K562 treated with DMSO at 1 percent for 48 hours (cell line): ENCODE results near the gene PABPN1L. TPM values are rescaled to one million over a fixed set of nuclear protein-coding genes. Genes with fewer than 3 reads are reported as not detected.

Experiments used
- total RNA-seq: library from RNA; unstranded; fragments of 300-600 nt; gene quantifications from 2 replicates; pipeline ENCODE4 v1.2.3, GENCODE V29; 2022; ENCODE audit warnings: low replicate concordance; ENCODE audit errors: extremely low read depth

The PABPN1L gene, protein sequence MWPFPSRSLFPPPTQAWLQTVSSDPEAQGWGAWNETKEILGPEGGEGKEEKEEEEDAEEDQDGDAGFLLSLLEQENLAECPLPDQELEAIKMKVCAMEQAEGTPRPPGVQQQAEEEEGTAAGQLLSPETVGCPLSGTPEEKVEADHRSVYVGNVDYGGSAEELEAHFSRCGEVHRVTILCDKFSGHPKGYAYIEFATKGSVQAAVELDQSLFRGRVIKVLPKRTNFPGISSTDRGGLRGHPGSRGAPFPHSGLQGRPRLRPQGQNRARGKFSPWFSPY
- total RNA-seq = not detected in 2 replicates

DNA sequence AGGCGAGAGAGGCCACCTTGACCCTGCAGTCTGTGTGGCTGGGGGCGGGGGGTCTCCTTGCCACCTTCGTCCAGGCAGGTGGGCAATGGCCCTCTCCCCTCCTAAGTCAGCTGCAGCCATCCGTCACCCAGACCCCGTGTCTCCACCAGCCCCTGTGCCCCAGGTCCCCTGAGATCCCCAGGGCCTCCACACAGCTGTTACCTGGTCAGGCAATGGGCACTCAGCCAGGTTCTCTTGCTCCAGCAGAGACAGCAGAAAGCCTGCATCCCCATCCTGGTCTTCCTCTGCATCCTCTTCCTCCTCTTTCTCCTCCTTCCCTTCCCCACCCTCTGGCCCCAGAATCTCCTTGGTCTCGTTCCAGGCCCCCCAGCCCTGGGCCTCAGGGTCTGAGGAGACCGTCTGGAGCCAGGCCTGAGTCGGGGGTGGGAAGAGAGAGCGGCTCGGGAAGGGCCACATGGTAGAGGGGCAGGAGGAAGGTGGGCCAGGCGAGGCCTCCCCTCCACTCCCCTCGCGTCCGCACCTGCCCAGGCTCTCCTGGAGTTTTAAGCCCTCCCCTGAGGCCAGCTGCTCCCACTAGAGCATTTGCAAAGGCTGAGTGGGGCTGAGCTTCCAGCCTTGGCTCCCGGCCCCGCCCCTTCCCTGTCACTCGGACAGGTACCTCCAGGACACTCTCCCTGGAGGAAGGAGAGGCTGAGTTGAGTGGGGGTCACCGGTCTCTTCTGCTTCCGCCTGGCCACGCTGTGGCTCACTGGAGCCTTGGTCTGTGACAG, at the start of gene PABPN1L:
TSS of gene PABPN1L (minus strand) at position 510 of the 770 bp plus-strand sequence. CDS start at position 456, 54 bp downstream.

DNA sequence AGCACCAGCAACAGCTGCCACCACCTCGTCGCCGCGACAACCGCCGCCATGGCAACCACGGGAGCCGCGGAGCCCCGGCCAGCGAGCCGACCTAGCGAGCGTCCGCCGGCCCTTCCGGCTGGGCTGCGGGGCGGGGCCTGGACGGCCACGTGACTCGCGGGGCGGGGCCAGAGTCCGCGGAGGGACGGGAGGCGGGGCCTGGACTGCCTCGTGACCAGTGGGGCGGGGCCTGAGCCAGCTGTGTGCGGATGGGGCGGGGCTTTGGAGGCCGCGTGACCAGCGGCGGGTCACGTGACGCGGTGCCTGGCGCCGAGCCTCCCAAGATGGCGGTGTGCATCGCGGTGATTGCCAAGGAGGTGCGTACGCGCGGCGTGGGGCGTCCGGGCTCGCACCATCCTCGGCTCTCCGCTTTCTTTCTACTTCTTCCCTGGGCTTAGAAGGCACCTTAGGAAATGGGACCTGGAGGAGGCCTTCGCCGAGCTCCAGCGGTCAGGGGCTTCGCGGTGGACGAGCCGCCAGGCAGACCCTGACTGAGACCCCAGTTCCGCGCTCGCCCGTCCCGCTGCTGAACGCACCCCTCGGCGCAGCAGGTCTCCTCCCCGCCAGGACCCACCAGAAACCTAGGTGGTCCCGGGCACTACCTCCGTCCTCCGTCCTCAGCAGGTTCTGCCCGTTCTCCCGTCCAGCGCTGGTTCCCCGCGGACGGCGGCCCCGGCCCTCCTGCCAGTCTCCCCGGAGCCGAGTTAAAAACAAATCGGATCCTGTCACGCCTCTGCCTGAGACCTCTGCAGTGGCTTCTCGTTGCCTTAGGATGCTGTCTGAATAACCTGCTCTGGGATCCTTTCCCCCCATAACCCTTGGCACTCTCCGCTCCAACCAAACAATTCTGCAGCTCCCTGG, 9.4 kb downstream of the PABPN1L start, which contains the start of the genes GALNS and TRAPPC2L:
TSS of gene GALNS (minus strand) at position 120 of the 900 bp plus-strand sequence. CDS start at position 50, 70 bp downstream.
TSS of gene TRAPPC2L (plus strand) at position 300 of the 900 bp plus-strand sequence. CDS start at position 324, 24 bp downstream.

Other genes starting within 250 kb of the PABPN1L start
- gene IL17C, start 228.1 kb downstream of the PABPN1L start, total RNA-seq = not detected in 2 replicates
- not detected in 2 replicates for gene CYBA, start 215.6 kb downstream of the PABPN1L start, total RNA-seq
- gene MVD, start 203.6 kb downstream of the PABPN1L start, total RNA-seq = not detected in 2 replicates
- not detected in 2 replicates for gene SNAI3, start 180.2 kb downstream of the PABPN1L start, total RNA-seq
- not detected in 2 replicates for gene RNF166, start 160.3 kb downstream of the PABPN1L start, total RNA-seq
- gene CTU2, start 160.2 kb downstream of the PABPN1L start, total RNA-seq = not detected in 2 replicates
- 110 and 162 TPM in 2 replicates for gene PIEZO1, start 81.4 kb downstream of the PABPN1L start, total RNA-seq
- gene CDT1, start 62.9 kb downstream of the PABPN1L start, total RNA-seq = 838 TPM in 1 of 2 replicates, not detected in the other
- not detected in 2 replicates for gene APRT, start 54.7 kb downstream of the PABPN1L start, total RNA-seq
- gene GALNS, start 9.7 kb downstream of the PABPN1L start, total RNA-seq = not detected in 2 replicates
- not detected in 2 replicates for gene TRAPPC2L, start 9.5 kb downstream of the PABPN1L start, total RNA-seq
- gene CBFA2T3, start 110.5 kb upstream of the PABPN1L start, total RNA-seq = not detected in 2 replicates
- gene ACSF3, start 227.2 kb upstream of the PABPN1L start, total RNA-seq = not detected in 2 replicates